HepG2 (cell line): ENCODE data around the gene SCARF1. TPM values are rescaled to one million over a fixed set of nuclear protein-coding genes. Genes with fewer than 3 reads are reported as not detected.

ENCODE experiments used
- ARID5B ChIP-seq: IDR thresholded peaks from 2 replicates; pipeline ENCODE4 v1.4.0; 2020; ENCODE audit warnings: mild to moderate bottlenecking, missing genetic modification reagents
- CCDC6 ChIP-seq: sonication (generic); formaldehyde crosslinking; IDR thresholded peaks from 2 replicates; pipeline ENCODE4 v1.8.1; 2022; ENCODE audit warnings: mild to moderate bottlenecking, missing genetic modification reagents, moderate library complexity
- CSRNP2 ChIP-seq: sonication (generic); formaldehyde crosslinking; conservative IDR thresholded peaks from 2 replicates; pipeline ENCODE4 v1.8.0; 2022; ENCODE audit warnings: low read depth, missing genetic modification reagents
- EEA1 ChIP-seq: sonication (generic); formaldehyde crosslinking; IDR thresholded peaks from 2 replicates; pipeline ENCODE4 v1.5.1; 2020; ENCODE audit warnings: mild to moderate bottlenecking, missing genetic modification reagents, borderline replicate concordance
- KDM4B ChIP-seq: sonication (generic); formaldehyde crosslinking; IDR thresholded peaks from 2 replicates; pipeline ENCODE4 v1.4.0; 2020; ENCODE audit warnings: missing genetic modification reagents
- NFKBIZ ChIP-seq: IDR thresholded peaks from 2 replicates; pipeline ENCODE4 v1.6.1; 2018; ENCODE audit warnings: missing genetic modification reagents, missing compliant biosample characterization
- POGK ChIP-seq: sonication (generic); formaldehyde crosslinking; conservative IDR thresholded peaks from 2 replicates; pipeline ENCODE4 v1.8.0; 2022; ENCODE audit warnings: mild to moderate bottlenecking, moderate library complexity, missing genetic modification reagents
- POLR2AphosphoS2 ChIP-seq: IDR thresholded peaks from 2 replicates; pipeline ENCODE4 v1.6.1; 2011; ENCODE audit warnings: low read depth, low read length, improper control_type of control experiment
- POLR2G ChIP-seq: fragments of 200-400 bp; formaldehyde crosslinking; IDR thresholded peaks from 2 replicates; pipeline ENCODE4 v1.6.1; 2018; ENCODE audit warnings: mild to moderate bottlenecking, low read depth, low read length, moderate library complexity
- RXRA ChIP-seq: sonication (generic); formaldehyde crosslinking; IDR thresholded peaks from 2 replicates; pipeline ENCODE4 v1.5.1; 2020; ENCODE audit warnings: missing genetic modification reagents
- ZBTB7B ChIP-seq: sonication (generic); formaldehyde crosslinking; IDR thresholded peaks from 2 replicates; pipeline ENCODE4 v1.4.0; 2020; ENCODE audit warnings: missing genetic modification reagents
- ZNF207 ChIP-seq: fragments of 450-650 bp; IDR thresholded peaks from 2 replicates; pipeline ENCODE4 v1.6.1; 2016; ENCODE audit warnings: antibody characterized with exemption, borderline replicate concordance
- ZNF256 ChIP-seq: sonication (generic); formaldehyde crosslinking; conservative IDR thresholded peaks from 2 replicates; pipeline ENCODE4 v1.4.0; 2020; ENCODE audit warnings: missing genetic modification reagents
- ZNF275 ChIP-seq: sonication (generic); formaldehyde crosslinking; IDR thresholded peaks from 2 replicates; pipeline ENCODE4 v1.8.0; 2022; ENCODE audit warnings: missing genetic modification reagents, mild to moderate bottlenecking, inconsistent platforms, borderline replicate concordance
- ZNF501 ChIP-seq: sonication (generic); formaldehyde crosslinking; IDR thresholded peaks from 2 replicates; pipeline ENCODE4 v1.5.1; 2020; ENCODE audit warnings: mild to moderate bottlenecking, moderate library complexity, missing genetic modification reagents
- ZNF562 ChIP-seq: sonication (generic); formaldehyde crosslinking; IDR thresholded peaks from 2 replicates; pipeline ENCODE4 v1.8.0; 2022; ENCODE audit warnings: missing genetic modification reagents, borderline replicate concordance
- ZNF777 ChIP-seq: sonication (generic); formaldehyde crosslinking; IDR thresholded peaks from 2 replicates; pipeline ENCODE4 v1.4.0; 2020; ENCODE audit warnings: missing genetic modification reagents
- ZNF782 ChIP-seq: sonication (generic); formaldehyde crosslinking; IDR thresholded peaks from 2 replicates; pipeline ENCODE4 v1.4.0; 2020; ENCODE audit warnings: missing genetic modification reagents, mild to moderate bottlenecking, borderline replicate concordance
- ZSCAN21 ChIP-seq: sonication (generic); formaldehyde crosslinking; IDR thresholded peaks from 2 replicates; pipeline ENCODE4 v1.8.0; 2022; ENCODE audit warnings: mild to moderate bottlenecking, missing genetic modification reagents, moderate library complexity, borderline replicate concordance
- polyA plus RNA-seq, 8 experiments: library from polyadenylated mRNA; depleted of rRNA in 3 of 8; stranded (reverse) in 7 of 8; unstranded in 1 of 8; fragments of >200 nt; fragmentation: Illumina TruSeq in 4 of 8; extraction: Trizol in 4 of 8; gene quantifications; 2 replicates each; pipeline versions ENCODE4 v1.2.1 to v1.2.3, GENCODE V29; 2011 to 2016; ENCODE audit warnings: low read depth in 4 of 8, missing spikeins in 1 of 8, mixed read lengths in 1 of 8; ENCODE audit not compliant: insufficient read depth in 1 of 8
- total RNA-seq, 5 experiments: library from RNA; depleted of rRNA; stranded (reverse); fragments of >200 nt; fragmentation: Illumina TruSeq; extraction: Trizol; gene quantifications; 2 replicates each; pipeline ENCODE4 v1.2.3, GENCODE V29; 2016; ENCODE audit warnings: low read depth in 1 of 5

The SCARF1 gene
- total and polyA plus RNA-seq, 2 of the 13 experiments (the other 11 are each of a cell fraction or from before 2014, with no cell fraction given), result 0.24 to 0.71 TPM

- peak; percentile 97 for TF ChIP-seq POLR2G
- 0 out of 2 replicates have a peak, but pooled peaks have one; percentile 31 for TF ChIP-seq KDM4B
- no peak for TF ChIP-seq NFKBIZ (CRISPR knock-in tag)
- no peak for TF ChIP-seq POGK (CRISPR knock-in tag)
- TF ChIP-seq ZSCAN21 (CRISPR knock-in tag), result peak; percentile 44; the same call in 1 of the 2 replicates
- TF ChIP-seq ZNF782 (CRISPR knock-in tag), result 0 out of 2 replicates have a peak, but pooled peaks have one; percentile 45
- 0 out of 2 replicates have a peak, but pooled peaks have one; percentile 49 for TF ChIP-seq POLR2AphosphoS2
- TF ChIP-seq ARID5B, result peak; percentile 31; the same call in 1 of the 2 replicates
- TF ChIP-seq ZNF777, result 0 out of 2 replicates have a peak, but pooled peaks have one; percentile 27
- TF ChIP-seq EEA1 (CRISPR knock-in tag), result peak; percentile 72; the same call in 1 of the 2 replicates
- no peak for TF ChIP-seq ZNF275 (CRISPR knock-in tag)
- peak; percentile 68; the same call in 1 of the 2 replicates for TF ChIP-seq CCDC6 (CRISPR knock-in tag)
- TF ChIP-seq ZNF501 (CRISPR knock-in tag), result peak; percentile 61
- TF ChIP-seq ZNF562 (CRISPR knock-in tag), result no peak
- TF ChIP-seq ZNF207, result no peak
- no peak; the same call in 1 of the 2 replicates for TF ChIP-seq ZNF256 (CRISPR knock-in tag)
- no peak for TF ChIP-seq CSRNP2 (CRISPR knock-in tag)
- TF ChIP-seq ZBTB7B (CRISPR knock-in tag), result no peak
- TF ChIP-seq RXRA (CRISPR knock-in tag), result peak; percentile 72; the same call in 1 of the 2 replicates
These were observed 39.1 kb upstream of the SCARF1 start, which contains the start of gene PRPF8 (continued) for GRCh38 chr17:1684378-1685189.
